OCI-LY3 (cell line): Measurements from ENCODE around the gene CD8B.
"Not testable (repeated sequence)": the region's sequence is repeated elsewhere in the genome, so short reads cannot be mapped to it uniquely, and the experiment has no call there.

Experiments used
- EZH2phosphoT487 ChIP-seq: fragments of 200-600 bp; shearing (Covaris generic); IDR thresholded peaks from 2 replicates; pipeline ENCODE4 v1.6.1; 2018; ENCODE audit warnings: antibody characterized with exemption, mixed run types, low read depth
- TF ChIP-seq, protein P1 (sequence below): fragments of 200-600, 300-600 bp; sonication (generic); IDR thresholded peaks from 2 replicates; pipeline ENCODE4 v1.5.1; 2014; ENCODE audit warnings: antibody characterized with exemption, low read length, low read depth

DNA sequence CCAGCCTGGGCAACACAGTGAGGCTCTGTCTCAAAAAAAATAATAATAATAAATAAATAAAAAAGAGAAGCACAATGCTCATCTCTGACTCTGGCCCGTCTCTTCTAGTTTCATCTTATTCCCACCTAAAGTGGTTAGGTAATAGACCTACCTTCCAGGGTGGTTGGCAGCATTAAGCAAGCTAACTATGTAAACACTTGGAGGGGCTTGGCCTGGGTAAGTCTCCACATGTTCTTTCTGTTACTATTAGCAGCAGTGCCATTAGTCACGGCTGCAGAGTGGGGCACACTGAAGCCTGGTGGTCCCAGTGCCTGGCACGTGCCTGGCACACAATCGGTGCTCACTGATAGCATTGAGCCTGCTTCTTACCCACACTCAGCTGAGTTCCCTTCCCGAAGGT is 4.0 kb downstream of the CD8B start:
- TF ChIP-seq, protein P1, sequence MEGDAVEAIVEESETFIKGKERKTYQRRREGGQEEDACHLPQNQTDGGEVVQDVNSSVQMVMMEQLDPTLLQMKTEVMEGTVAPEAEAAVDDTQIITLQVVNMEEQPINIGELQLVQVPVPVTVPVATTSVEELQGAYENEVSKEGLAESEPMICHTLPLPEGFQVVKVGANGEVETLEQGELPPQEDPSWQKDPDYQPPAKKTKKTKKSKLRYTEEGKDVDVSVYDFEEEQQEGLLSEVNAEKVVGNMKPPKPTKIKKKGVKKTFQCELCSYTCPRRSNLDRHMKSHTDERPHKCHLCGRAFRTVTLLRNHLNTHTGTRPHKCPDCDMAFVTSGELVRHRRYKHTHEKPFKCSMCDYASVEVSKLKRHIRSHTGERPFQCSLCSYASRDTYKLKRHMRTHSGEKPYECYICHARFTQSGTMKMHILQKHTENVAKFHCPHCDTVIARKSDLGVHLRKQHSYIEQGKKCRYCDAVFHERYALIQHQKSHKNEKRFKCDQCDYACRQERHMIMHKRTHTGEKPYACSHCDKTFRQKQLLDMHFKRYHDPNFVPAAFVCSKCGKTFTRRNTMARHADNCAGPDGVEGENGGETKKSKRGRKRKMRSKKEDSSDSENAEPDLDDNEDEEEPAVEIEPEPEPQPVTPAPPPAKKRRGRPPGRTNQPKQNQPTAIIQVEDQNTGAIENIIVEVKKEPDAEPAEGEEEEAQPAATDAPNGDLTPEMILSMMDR: not testable (repeated sequence)
- not testable (repeated sequence) for TF ChIP-seq EZH2phosphoT487
